ENCODE results near the gene LYRM1.

- TF ChIP-seq CTCF (IDR thresholded peaks at IDR 0.05) (no peak), POLR2AphosphoS5 (IDR thresholded peaks at IDR 0.05) (no peak), POLR2A (IDR thresholded peaks at IDR 0.05) (no peak)
These were observed 5.0 kb downstream of the LYRM1 start for GRCh38 chr16:20905576-20905975.

Measured in breast epithelium (tissue), 3 donors.